Lower leg skin (tissue), 4 donors: ENCODE data around the gene PLEKHM1. TPM values are rescaled to one million over a fixed set of nuclear protein-coding genes. Genes with fewer than 3 reads are reported as not detected.
A peak's percentile ranks its signal among the peaks of the same experiment; 100 is the strongest.

Experiments
- DNase-seq, 2 donors: peaks; one replicate each; pipeline ENCODE4 v3.0.0-alpha.2; 2019; ENCODE audit warnings: low spot score in 2 of 2
- H3K4me3 ChIP-seq: fragments of 200-600 bp; sonication (generic); 2 replicates; pipeline ENCODE4 v1.5.1; 2017; ENCODE audit warnings: mild to moderate bottlenecking, low read depth; ENCODE audit not compliant: poor library complexity, severe bottlenecking
- POLR2A ChIP-seq, 2 donors: fragments of 450-650 bp; IDR thresholded peaks; one replicate each; pipeline ENCODE4 v1.6.1; 2016 to 2017; ENCODE audit warnings: antibody characterized with exemption in 2 of 2, mild to moderate bottlenecking in 1 of 2, moderate library complexity in 1 of 2
- WGBS, 2 donors: methylation state at CpG; one replicate each; pipeline ENCODE4 v1.1.5; 2018; 5-methylcytosine and 5-hydroxymethylcytosine counted together
- intact Hi-C: fragments of 100-400 bp; cut with DNase I; formaldehyde crosslinking; loops from one replicate; pipeline ENCODE4 v1.15.0; 2023; ENCODE audit warnings: low total_unique reads
- total RNA-seq, 4 donors: library from RNA; depleted of rRNA; stranded (reverse); fragments of >200 nt; gene quantifications; one replicate each; pipeline ENCODE4 v1.1.0, GENCODE V29; 2016
- TF ChIP-seq, protein P1 (sequence below), 3 donors: fragments of 450-650 bp; IDR thresholded peaks; one replicate each; pipeline ENCODE4 v1.5.1; 2016; ENCODE audit warnings: antibody characterized with exemption in 3 of 3, mild to moderate bottlenecking in 3 of 3, moderate library complexity in 2 of 3

Gene PLEKHM1
- total RNA-seq, 4 donors from 2014 or later, result 66.7 to 199 (median 130) TPM

DNA sequence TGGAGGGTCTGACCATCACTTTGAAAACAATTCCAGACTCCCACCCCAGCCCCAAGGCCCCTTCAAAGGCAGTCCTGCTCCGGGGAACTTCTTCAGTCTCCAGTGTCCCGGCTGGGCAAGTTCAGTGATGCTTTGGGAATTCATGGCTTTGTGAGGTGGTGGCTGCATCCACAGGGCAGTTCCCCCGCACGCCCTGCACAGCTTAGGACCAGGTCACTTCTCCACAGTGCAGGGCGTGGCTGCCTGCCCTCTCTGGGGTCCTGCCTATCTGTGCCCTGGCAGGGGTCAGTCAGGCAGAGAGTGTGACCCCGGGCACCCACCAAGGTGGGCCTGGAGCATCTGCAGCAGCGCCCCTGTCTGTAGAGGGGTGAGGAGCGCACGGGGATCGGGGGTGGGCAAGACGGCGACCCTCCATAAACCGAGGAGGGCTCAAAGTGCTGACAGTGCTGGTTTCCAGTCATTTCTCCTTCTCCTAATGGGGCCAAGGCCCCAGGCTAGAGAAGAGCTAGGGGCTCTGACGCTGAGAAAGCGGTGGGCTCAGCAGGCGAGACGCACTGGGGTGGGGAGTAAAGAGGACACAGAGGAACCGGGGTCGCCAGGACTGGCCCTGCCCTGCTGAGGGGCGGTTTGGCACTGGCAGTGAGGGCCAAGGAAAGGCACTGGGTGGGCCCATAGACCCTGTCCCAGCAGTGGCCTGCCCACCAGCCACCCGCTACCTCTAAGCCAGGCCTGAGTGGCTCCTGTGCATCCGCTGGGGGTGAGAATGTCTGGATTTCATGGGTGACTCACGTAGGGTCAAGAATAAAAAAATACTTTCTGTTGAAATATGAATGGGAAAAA is 53.7 kb downstream of the PLEKHM1 start:
- no peak for DNase-seq
- 93% methylated on average over 19 of the region's 23 CpGs for WGBS, 2 donors
- no peak overlapping the region for H3K4me3 ChIP-seq
- TF ChIP-seq, protein P1, sequence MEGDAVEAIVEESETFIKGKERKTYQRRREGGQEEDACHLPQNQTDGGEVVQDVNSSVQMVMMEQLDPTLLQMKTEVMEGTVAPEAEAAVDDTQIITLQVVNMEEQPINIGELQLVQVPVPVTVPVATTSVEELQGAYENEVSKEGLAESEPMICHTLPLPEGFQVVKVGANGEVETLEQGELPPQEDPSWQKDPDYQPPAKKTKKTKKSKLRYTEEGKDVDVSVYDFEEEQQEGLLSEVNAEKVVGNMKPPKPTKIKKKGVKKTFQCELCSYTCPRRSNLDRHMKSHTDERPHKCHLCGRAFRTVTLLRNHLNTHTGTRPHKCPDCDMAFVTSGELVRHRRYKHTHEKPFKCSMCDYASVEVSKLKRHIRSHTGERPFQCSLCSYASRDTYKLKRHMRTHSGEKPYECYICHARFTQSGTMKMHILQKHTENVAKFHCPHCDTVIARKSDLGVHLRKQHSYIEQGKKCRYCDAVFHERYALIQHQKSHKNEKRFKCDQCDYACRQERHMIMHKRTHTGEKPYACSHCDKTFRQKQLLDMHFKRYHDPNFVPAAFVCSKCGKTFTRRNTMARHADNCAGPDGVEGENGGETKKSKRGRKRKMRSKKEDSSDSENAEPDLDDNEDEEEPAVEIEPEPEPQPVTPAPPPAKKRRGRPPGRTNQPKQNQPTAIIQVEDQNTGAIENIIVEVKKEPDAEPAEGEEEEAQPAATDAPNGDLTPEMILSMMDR (IDR thresholded peaks at IDR 0.05), result no peak
- TF ChIP-seq POLR2A (IDR thresholded peaks at IDR 0.05), result no peak
- intact Hi-C loops, result no loop called here

DNA sequence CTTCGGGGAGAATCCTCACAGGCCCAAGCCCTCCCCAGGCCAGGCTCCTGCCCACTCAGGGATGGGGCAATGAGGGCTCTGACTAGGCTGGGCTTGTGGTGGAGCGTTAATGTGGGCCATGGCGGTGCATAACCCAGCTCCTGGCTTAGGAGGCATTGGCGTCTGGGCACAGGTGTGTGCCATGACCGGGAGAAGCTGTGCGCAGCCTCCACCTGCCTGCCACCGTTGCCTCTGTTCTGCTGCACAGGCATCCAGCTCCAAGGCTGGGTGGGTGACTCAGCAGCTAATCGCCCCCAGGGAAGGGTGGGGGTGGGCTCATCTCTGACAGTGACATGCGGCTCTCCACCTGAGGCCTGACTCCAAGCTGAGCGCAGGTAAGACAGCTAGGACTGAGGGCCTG is 54.4 kb downstream of the PLEKHM1 start:
- intact Hi-C loops, result no loop called here
- H3K4me3 ChIP-seq, result no peak overlapping the region
- WGBS, 2 donors, result 41 to 57% methylated on average over 7 to 8 of the region's 10 CpGs
- TF ChIP-seq, protein P1 (IDR thresholded peaks at IDR 0.05), result no peak
- TF ChIP-seq POLR2A (IDR thresholded peaks at IDR 0.05), result no peak
- no peak for DNase-seq

DNA sequence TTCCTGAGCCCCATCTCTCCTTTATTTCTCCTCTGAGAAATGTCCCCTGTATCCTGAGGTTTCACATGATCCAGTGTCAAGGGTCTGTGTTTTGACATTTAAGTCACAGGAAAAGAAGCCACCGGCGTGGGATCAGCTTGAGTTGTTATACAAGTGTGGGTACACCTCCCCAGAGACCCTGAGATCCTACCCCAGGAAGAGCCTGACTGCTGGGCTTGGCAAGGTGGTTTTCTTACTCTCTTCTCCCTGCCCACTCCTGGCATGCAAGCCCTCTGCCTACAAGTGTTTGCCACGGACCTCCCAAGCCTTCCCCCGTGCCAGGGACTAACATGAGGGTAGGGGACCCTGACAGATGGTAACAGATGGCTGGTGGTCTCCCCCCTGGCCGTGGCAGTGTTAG is 55.0 kb downstream of the PLEKHM1 start:
- TF ChIP-seq, protein P1 (IDR thresholded peaks at IDR 0.05), result no peak
- TF ChIP-seq POLR2A (IDR thresholded peaks at IDR 0.05), result no peak
- intact Hi-C loops, result no loop called here
- H3K4me3 ChIP-seq, result no peak overlapping the region
- no peak for DNase-seq
- 80 to 89% methylated on average over 5 of the region's 5 CpGs for WGBS, 2 donors

DNA sequence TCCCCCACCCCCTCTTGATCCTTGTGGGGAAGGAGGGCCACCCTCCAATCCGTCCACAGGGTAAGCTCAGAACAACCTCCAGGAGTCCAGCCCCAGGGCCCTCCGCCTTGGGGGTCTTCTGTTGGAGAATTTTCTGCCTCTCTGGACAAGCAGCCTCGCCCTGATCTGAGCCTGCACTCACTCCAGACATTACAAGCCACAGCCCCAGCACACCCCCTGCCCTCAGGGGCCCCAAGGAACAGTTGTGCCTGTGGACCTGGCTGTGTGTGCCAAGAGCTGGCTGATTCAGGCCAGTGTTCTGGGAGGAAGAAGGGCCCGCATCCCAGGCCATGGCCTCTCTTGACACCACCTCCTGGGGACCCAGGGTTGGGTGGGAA is 57.4 kb downstream of the PLEKHM1 start:
- DNase-seq, result no peak
- TF ChIP-seq, protein P1 (IDR thresholded peaks at IDR 0.05), result no peak
- TF ChIP-seq POLR2A (IDR thresholded peaks at IDR 0.05), result no peak
- intact Hi-C loops, result no loop called here
- WGBS, 2 donors, result 47 to 63% methylated on average over 1 to 4 of the region's 4 CpGs
- no peak overlapping the region for H3K4me3 ChIP-seq

DNA sequence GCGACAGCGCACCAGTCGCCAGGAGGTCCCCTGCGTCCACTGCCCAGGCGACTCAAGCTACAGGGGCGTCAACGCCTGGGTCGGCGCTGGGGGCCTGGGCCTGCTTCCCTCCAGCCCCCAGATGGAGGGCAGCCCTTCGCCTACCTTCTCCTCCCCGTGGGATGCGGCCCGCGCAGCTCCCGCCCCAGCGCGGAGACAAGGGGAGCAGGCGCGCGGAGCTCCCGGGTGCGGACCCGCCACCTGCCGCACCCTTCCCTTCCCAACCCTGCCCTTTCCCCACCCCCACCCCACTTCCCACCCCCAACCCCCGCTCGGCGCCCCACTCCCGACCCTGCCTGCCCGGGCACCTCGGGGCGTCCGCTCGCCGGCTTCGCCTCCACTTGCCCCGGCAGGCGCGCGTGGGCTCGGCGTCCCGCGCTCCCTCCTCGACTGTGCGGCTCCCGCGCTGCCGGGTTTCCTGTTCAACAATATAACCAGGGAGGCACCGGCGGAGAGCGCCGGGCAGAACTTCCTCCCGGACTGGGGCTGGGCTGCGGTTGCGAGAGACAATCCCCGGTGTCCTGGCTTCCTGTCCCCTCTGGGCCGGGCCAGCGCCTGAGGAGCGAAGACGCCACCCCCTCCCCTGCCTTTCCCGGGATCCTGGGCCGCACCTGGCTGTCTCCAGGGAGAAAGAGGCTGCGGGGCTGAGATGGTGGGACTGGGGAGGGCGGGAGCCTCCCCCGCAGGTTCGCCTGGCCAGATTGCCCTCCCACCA is 57.9 kb downstream of the PLEKHM1 start, which contains the start of gene ARHGAP27:
ARHGAP27 (minus strand) TSS at position 466 of the 754 bp plus-strand sequence. CDS start 2,591 bp downstream, outside the sequence.
- TF ChIP-seq, protein P1 (IDR thresholded peaks at IDR 0.05), result no peak
- no peak for TF ChIP-seq POLR2A (IDR thresholded peaks at IDR 0.05)
- peak within 1 kb of the TSS; percentile 30 for H3K4me3 ChIP-seq
- intact Hi-C loops, result no loop called here
- peak; percentile 59 to 93 for DNase-seq
- WGBS, 2 donors, result 4 to 9% methylated on average over 19 to 51 of the region's 66 CpGs
